ENCODE measurements around the gene COX20. TPM values are rescaled to one million over a fixed set of nuclear protein-coding genes. Genes with fewer than 3 reads are reported as not detected.

COX20 gene
- total and polyA plus RNA-seq, 2 of the 8 experiments (the other 6 are each of a cell fraction or from before 2014, with no cell fraction given): 17.5 to 28.8 TPM

- no peaks in the 10 kb centered on the region; a peak in 1 of 4 replicates for H3K9me3 ChIP-seq (ENCODE audit: insufficient read depth in 2 of 2, low read depth in 1 of 2, low read length in 1 of 2)
- ChIA-PET POLR2A (ENCODE audit: partially characterized antibody) (no interaction called here), CTCF (ENCODE audit: partially characterized antibody) (interaction anchor here (0.9 to 2.5 kb wide), 2 partner anchors 9 to 10 kb away, joined by 3 to 14 read pairs; no protein-coding TSS in a partner anchor)
- H3K27ac ChIP-seq (ENCODE audit: low read depth, low read length): no peak overlapping the region
- H4K5ac ChIP-seq (ENCODE audit: insufficient read length, low read depth, low read length): no peak overlapping the region
- H3K56ac ChIP-seq (replicated peaks; ENCODE audit: insufficient read length, low read depth, low read length): no peak overlapping the region
- H3K23me2 ChIP-seq (ENCODE audit: low read depth, low read length): no peaks in the 10 kb centered on the region
- H2AFZ ChIP-seq (ENCODE audit: low read length): no peak overlapping the region
- H3K4me1 ChIP-seq (replicated peaks in 1 of 4; ENCODE audit: control insufficient read depth in 3 of 4, insufficient read depth in 4 of 4, low read length in 3 of 4): peaks cover 0 to 7% (median 1%) of the 10 kb centered on the region in 4 experiments; a peak in 3 of 7 replicates
- H3K79me2 ChIP-seq (ENCODE audit: control insufficient read depth in 1 of 2, insufficient read depth in 2 of 2, low read length in 2 of 2): no peaks in the 10 kb centered on the region
- H3K23ac ChIP-seq (ENCODE audit: insufficient read length): no peak overlapping the region
- H3K27me3 ChIP-seq (replicated peaks in 1 of 4; ENCODE audit: control insufficient read depth in 3 of 4, extremely low read depth in 1 of 4, insufficient read depth in 3 of 4, low read length in 3 of 4): no peaks in the 10 kb centered on the region
- no peak overlapping the region for H2BK5ac ChIP-seq (ENCODE audit: low read depth, low read length)
- H3K18ac ChIP-seq (ENCODE audit: extremely low read depth, low read length): no peak overlapping the region
- H2BK15ac ChIP-seq (ENCODE audit: low read length): peak overlapping the region; percentile 53; the same call in 1 of the 2 replicates
- FAIRE-seq (no peak), DNase-seq (ENCODE audit: low read depth in 1 of 2, low spot score in 2 of 2) (no peak)
- no peak overlapping the region for H2BK20ac ChIP-seq (ENCODE audit: low read length)
- no peak overlapping the region for H3K4ac ChIP-seq (replicated peaks; ENCODE audit: insufficient read length, low read depth, low read length)
- no peak overlapping the region for H3K4me2 ChIP-seq (ENCODE audit: insufficient read depth in 1 of 2, low read depth in 2 of 2, low read length in 2 of 2)
- H4K8ac ChIP-seq (ENCODE audit: extremely low read depth, insufficient read depth, low read length): no peak overlapping the region
- H3K4me3 ChIP-seq (ENCODE audit: extremely low read depth in 1 of 4, insufficient read depth in 2 of 4, low read depth in 3 of 4, low read length in 4 of 4): no peak overlapping the region
- no peak overlapping the region for H2BK120ac ChIP-seq (replicated peaks; ENCODE audit: low read depth, low read length)
- no peaks in the 10 kb centered on the region for H4K20me1 ChIP-seq (replicated peaks in 1 of 2; ENCODE audit: control insufficient read depth in 1 of 2, insufficient read depth in 2 of 2, low read length in 2 of 2)
- H3K14ac ChIP-seq (ENCODE audit: insufficient read length): no peak overlapping the region
- no peak overlapping the region for H4K91ac ChIP-seq (replicated peaks; ENCODE audit: insufficient read length, low read length)
- no peak overlapping the region for H3K9ac ChIP-seq (replicated peaks in 1 of 4; ENCODE audit: extremely low read depth in 1 of 4, low read depth in 3 of 4, low read length in 3 of 4)
- no peaks in the 10 kb centered on the region for H3K36me3 ChIP-seq (ENCODE audit: control insufficient read depth in 2 of 4, insufficient read depth in 4 of 4, low read length in 3 of 4)
- no peak overlapping the region for H2BK12ac ChIP-seq (ENCODE audit: low read depth, low read length)
- 96% methylated on average over 3 of the region's 3 CpGs; no CpG with 5 or more reads in 1 of the 2 experiments for WGBS, 2 experiments (ENCODE audit: extremely low coverage in 1 of 2, insufficient coverage in 1 of 2, insufficient read length in 1 of 2, insufficient replicate concordance in 2 of 2, low coverage in 1 of 2, low lambda C conversion rate in 2 of 2, missing lambda C conversion rate in 1 of 2)
- H3K79me1 ChIP-seq (ENCODE audit: low read depth, low read length): no peaks in the 10 kb centered on the region
- no peak overlapping the region for H2AK5ac ChIP-seq (ENCODE audit: low read depth, low read length)
- TF ChIP-seq EGR1 (IDR thresholded peaks at IDR 0.05; ENCODE audit: borderline replicate concordance, low read depth, low read length) (no peak), SIX5 (IDR thresholded peaks at IDR 0.05; ENCODE audit: low read depth, low read length) (no peak), RNF2 (IDR thresholded peaks at IDR 0.05; ENCODE audit: borderline replicate concordance, low read depth, low read length, missing control alignments, poor library complexity, severe bottlenecking) (no peak), SP1 (IDR thresholded peaks at IDR 0.05; ENCODE audit: low read depth, low read length) (no peak), RBBP5 (IDR thresholded peaks at IDR 0.05; ENCODE audit: borderline replicate concordance, low read depth, low read length) (no peak), SP2 (IDR thresholded peaks at IDR 0.05; ENCODE audit: low read length) (no peak), EZH2 (IDR thresholded peaks at IDR 0.05; ENCODE audit: low read depth, low read length, severe bottlenecking) (no peak), TAF1 (IDR thresholded peaks at IDR 0.05; ENCODE audit: low read depth, low read length) (no peak), JUN (IDR thresholded peaks at IDR 0.05; ENCODE audit: low read depth, low read length) (no peak), NANOG (IDR thresholded peaks at IDR 0.05; ENCODE audit: insufficient read depth, low read depth, low read length, poor library complexity, severe bottlenecking) (no peak), EP300 (IDR thresholded peaks at IDR 0.05; ENCODE audit: borderline replicate concordance in 1 of 2, low read depth in 2 of 2, low read length in 2 of 2) (no peak), RAD21 (IDR thresholded peaks at IDR 0.05 in 1 of 2, conservative IDR thresholded peaks at IDR 0.05 in 1 of 2; ENCODE audit: low read depth in 2 of 2, low read length in 2 of 2) (no peak), RXRA (IDR thresholded peaks at IDR 0.05; ENCODE audit: insufficient read depth, low read depth, low read length) (no peak)
Measured at GRCh38 chr1:244791061-244791460, 44.4 kb upstream of the COX20 start.

Data from H1 (cell line).